Measurements from ENCODE around the gene LAMP2.

- no peak for TF ChIP-seq POLR2AphosphoS5 (IDR thresholded peaks at IDR 0.05)
- TF ChIP-seq CTCF (IDR thresholded peaks at IDR 0.05), result no peak
- TF ChIP-seq POLR2A (IDR thresholded peaks at IDR 0.05), result no peak
These were observed 6.7 kb downstream of the LAMP2 start for GRCh38 chrX:120462370-120462769.

Measured in stomach (tissue), 4 donors.